Fibroblast of lung (primary cell): ENCODE measurements around the gene LARP1.

ENCODE experiments used
- EZH2 ChIP-seq: IDR thresholded peaks from 2 replicates; pipeline ENCODE4 v1.5.1; 2012; ENCODE audit warnings: low read length, control low read depth, mild to moderate bottlenecking; ENCODE audit errors: missing control alignments
- TF ChIP-seq, protein P1 (sequence below), 2 donors: IDR thresholded peaks in 1 of 2; conservative IDR thresholded peaks in 1 of 2; 1 replicate in 1 of 2; 2 replicates in 1 of 2; pipeline ENCODE4 v1.5.1; 2011 to 2012; ENCODE audit warnings: low read length in 2 of 2, control low read depth in 1 of 2, inconsistent platforms in 1 of 2, low read depth in 1 of 2, mild to moderate bottlenecking in 1 of 2

DNA sequence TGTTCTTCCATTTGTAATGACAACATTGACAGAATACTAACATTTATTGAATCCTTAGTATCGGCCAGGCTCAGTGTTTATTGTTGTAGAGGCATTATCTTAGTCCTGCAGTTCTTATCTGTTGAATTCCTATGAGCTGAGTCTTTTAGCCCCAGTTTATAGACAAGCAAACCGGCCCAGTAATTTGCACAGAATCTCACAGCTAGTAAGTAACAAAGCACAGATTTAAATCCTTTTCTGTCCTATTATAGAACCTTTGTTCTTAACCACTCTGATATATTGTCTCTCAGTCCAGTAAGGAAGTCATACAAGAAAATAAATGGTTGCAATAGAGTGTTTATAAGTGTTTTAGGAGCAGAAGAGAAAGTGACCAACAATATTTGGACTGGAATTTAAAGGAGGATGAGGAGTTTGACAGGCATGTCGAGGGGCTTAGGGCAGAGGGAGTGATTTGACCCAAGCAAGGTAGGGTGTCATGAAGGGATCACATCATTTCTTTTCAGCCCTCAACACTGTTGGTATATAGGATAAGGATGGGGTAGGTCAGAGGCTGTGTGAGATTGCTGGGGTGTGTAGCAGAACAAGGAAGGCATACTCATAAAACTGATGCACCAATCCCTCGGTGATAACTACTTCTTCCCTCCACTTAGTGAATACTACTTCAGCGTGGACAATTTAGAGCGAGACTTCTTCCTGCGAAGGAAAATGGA is 39.5 kb downstream of the LARP1 start:
- TF ChIP-seq, protein P1, sequence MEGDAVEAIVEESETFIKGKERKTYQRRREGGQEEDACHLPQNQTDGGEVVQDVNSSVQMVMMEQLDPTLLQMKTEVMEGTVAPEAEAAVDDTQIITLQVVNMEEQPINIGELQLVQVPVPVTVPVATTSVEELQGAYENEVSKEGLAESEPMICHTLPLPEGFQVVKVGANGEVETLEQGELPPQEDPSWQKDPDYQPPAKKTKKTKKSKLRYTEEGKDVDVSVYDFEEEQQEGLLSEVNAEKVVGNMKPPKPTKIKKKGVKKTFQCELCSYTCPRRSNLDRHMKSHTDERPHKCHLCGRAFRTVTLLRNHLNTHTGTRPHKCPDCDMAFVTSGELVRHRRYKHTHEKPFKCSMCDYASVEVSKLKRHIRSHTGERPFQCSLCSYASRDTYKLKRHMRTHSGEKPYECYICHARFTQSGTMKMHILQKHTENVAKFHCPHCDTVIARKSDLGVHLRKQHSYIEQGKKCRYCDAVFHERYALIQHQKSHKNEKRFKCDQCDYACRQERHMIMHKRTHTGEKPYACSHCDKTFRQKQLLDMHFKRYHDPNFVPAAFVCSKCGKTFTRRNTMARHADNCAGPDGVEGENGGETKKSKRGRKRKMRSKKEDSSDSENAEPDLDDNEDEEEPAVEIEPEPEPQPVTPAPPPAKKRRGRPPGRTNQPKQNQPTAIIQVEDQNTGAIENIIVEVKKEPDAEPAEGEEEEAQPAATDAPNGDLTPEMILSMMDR (conservative IDR thresholded peaks at IDR 0.05 in 1 of 2, IDR thresholded peaks at IDR 0.05 in 1 of 2; ENCODE audit: low read depth in 1 of 2, low read length in 2 of 2): no peak
- TF ChIP-seq EZH2: no peak
